HFF-Myc (cell line): ENCODE data around the gene SLC46A2.
A peak's percentile ranks its signal among the peaks of the same experiment; 100 is the strongest.

ENCODE experiments used
- DNase-seq: peaks from one replicate; pipeline ENCODE4 v3.0.0-alpha.2; 2011; ENCODE audit warnings: low read depth; ENCODE audit errors: extremely low read depth
- H3K4me3 ChIP-seq: replicated peaks from 2 replicates; pipeline ENCODE4 v1.5.1; 2011; ENCODE audit warnings: low read depth, mild to moderate bottlenecking, control low read depth, low read length
- TF ChIP-seq, protein P1 (sequence below): IDR thresholded peaks from 2 replicates; pipeline ENCODE4 v1.5.1; 2012; ENCODE audit warnings: mild to moderate bottlenecking, low read depth, low read length, control low read depth; ENCODE audit errors: missing control alignments

Gene SLC46A2, protein sequence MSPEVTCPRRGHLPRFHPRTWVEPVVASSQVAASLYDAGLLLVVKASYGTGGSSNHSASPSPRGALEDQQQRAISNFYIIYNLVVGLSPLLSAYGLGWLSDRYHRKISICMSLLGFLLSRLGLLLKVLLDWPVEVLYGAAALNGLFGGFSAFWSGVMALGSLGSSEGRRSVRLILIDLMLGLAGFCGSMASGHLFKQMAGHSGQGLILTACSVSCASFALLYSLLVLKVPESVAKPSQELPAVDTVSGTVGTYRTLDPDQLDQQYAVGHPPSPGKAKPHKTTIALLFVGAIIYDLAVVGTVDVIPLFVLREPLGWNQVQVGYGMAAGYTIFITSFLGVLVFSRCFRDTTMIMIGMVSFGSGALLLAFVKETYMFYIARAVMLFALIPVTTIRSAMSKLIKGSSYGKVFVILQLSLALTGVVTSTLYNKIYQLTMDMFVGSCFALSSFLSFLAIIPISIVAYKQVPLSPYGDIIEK

DNA sequence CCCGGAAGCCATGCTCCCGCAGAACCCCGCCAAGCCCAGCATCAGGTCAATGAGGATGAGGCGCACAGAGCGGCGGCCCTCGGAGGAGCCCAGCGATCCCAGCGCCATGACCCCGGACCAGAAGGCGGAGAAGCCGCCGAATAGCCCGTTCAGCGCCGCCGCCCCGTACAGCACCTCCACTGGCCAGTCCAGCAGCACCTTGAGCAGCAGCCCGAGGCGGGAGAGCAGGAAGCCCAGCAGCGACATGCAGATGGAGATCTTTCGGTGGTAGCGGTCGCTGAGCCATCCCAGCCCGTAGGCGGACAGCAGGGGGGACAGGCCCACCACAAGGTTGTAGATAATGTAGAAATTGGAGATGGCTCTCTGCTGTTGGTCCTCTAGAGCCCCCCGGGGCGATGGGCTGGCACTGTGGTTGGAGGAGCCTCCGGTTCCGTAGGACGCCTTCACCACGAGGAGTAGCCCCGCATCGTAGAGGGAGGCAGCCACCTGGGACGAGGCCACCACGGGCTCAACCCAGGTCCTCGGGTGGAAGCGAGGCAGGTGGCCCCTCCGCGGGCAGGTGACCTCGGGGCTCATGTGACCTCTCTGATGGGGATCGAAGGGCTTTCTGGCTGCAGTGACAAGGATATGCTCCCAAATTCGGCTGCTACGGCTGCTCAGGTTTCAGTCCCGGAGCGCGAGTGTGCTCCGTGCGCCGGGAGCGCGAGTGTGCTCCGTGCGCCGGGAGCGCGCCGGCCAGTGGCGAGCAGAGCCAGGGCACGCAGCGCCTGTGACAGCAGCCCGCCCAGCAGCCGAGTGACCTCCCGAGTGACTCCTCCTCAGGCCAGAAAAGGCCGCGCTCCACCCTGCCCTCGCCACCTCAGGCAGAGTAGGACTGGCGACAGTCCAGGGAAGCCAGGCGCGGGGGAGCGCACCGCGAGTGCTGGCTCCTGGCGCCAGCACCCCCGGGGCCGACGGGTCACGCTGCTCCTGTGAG lies at the start of gene SLC46A2:
TSS of gene SLC46A2 (minus strand) at position 771 of the 976 bp plus-strand sequence. CDS start at position 576, 195 bp downstream.
- TF ChIP-seq, protein P1, sequence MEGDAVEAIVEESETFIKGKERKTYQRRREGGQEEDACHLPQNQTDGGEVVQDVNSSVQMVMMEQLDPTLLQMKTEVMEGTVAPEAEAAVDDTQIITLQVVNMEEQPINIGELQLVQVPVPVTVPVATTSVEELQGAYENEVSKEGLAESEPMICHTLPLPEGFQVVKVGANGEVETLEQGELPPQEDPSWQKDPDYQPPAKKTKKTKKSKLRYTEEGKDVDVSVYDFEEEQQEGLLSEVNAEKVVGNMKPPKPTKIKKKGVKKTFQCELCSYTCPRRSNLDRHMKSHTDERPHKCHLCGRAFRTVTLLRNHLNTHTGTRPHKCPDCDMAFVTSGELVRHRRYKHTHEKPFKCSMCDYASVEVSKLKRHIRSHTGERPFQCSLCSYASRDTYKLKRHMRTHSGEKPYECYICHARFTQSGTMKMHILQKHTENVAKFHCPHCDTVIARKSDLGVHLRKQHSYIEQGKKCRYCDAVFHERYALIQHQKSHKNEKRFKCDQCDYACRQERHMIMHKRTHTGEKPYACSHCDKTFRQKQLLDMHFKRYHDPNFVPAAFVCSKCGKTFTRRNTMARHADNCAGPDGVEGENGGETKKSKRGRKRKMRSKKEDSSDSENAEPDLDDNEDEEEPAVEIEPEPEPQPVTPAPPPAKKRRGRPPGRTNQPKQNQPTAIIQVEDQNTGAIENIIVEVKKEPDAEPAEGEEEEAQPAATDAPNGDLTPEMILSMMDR = no peak
- H3K4me3 ChIP-seq = peak within 1 kb of the TSS; percentile 31
- no peak for DNase-seq

DNA sequence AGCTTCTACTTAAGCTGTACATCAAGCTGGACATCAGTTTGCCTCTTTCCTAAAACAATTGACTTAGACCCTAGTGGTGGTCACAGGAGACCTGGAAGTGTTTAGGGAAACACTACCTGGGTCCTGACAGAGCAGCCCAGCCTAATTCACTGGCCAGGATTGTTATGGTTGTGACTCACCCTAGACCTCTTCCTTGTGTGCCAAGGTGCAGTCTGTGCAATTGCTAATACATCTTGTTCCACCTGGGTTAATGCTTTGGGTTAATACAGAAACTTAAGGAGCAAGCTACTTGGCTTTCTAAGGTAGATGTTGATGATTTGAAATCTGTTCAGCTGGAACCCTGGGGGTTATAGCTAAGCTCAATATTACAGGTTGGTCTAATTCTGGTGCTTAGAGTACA lies 48.7 kb upstream of the SLC46A2 start:
- no peak for DNase-seq
- H3K4me3 ChIP-seq = no peak overlapping the region
- TF ChIP-seq, protein P1 = no peak

DNA sequence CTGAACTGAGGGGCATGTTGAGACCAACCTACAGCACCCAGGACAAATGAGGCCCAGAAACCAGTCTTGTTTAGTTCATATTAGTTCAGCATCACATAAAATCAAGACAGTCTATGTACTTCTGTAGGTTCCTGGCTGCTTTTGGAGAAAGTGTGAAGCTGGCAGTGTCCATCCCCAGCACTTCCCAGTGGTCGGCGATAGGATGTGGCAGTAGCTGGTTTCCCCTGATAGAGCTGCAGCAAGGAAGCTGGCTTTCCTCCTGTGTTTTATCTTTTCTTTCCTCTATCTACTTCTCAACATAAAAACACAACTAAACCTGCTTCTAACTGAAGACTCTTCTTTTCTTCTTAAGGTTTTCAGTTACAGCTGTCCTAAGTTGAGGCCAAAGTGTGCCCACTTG lies 43.0 kb upstream of the SLC46A2 start:
- TF ChIP-seq, protein P1 = no peak
- H3K4me3 ChIP-seq = no peak overlapping the region

DNA sequence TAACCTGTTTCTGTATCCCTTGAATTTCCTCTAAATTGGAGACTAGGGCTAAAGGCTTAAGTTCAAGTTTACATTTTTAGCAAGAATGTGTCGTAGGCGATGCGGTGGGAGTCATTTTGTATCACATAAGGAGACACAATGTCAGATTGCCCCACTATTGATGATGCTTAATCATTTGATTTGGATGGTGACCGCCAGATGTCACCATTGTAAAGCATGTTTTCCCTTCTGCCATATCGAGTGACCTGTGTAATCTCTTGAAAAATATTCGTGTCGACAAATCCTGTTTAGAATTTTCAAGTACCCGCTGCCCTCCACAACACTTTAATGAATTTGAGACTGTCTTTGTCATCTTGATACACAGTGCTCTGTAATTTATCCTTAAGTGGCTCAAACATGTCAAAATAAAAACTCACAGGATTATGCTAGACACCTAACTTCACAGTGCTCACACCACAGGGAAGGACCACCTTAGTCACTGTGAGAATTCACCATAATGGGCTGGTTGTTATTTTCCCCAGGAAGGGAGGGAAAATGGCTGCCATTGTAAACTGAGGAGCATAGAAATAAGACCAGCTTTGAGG lies 34.5 kb upstream of the SLC46A2 start:
- H3K4me3 ChIP-seq = no peak overlapping the region
- TF ChIP-seq, protein P1 = peak; percentile 19
- DNase-seq = peak; percentile 2

More for the DNA sequence above, 43.0 kb upstream of the SLC46A2 start:
- no peak for DNase-seq

DNA sequence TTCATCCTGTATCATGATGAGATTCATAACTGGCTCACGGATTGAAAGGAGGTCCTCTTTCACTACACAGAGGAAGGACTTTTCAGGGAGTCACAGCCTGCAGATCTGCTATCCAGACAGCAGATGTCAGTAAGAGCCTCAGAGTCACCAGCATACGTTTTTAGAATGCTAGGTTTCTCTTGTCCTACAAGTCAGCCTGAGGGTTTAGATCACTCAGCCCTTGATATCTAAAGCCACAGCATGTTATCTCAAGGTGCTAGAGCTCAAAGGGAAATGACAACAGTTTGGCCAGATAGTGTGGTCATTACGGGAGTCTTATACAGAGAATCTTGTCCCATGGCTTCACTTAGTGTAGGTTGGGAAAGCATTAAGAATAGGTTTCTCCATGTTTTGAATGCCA lies 30.9 kb upstream of the SLC46A2 start:
- no peak overlapping the region for H3K4me3 ChIP-seq
- TF ChIP-seq, protein P1 = peak; percentile 45
- DNase-seq = peak; percentile 3

DNA sequence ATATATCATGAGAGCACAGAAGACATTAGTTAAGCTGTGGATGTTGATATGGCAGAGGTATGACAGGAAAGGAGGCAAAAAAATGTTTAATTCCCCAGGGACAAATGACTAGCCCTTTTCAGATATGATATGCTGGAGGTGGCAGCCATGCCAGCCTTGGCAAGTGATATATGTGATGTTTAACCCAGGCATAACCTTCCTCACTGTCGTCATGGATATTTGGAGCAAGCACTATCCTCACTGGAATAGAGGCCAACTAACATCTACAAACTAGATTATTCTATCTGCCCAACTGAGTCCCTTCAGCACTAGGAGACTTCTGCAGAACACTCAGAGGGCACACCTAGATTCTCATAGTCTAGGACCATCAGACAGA lies 27.3 kb upstream of the SLC46A2 start:
- TF ChIP-seq, protein P1 = no peak
- no peak for DNase-seq
- H3K4me3 ChIP-seq = no peak overlapping the region
